Suppressor macrophage treated with lipopolysaccharide for 1 hour (primary cell): ENCODE data around the gene PGM3.
A peak's percentile ranks its signal among the peaks of the same experiment; 100 is the strongest.
"Not testable (repeated sequence)": the region's sequence is repeated elsewhere in the genome, so short reads cannot be mapped to it uniquely, and the experiment has no call there.

Source experiments
- DNase-seq, 3 donors: peaks; one replicate each; pipeline ENCODE4 v3.0.0-alpha.2; 2020 to 2022

PGM3 gene

GRCh38 chr6:83192871-83193746 lies at the start of gene PGM3, which contains the start of gene RWDD2A:
Gene PGM3, minus strand, starts transcription at chr6:83193265. Its CDS starts 2,253 bp downstream, at chr6:83191012.
Gene RWDD2A, plus strand, starts transcription at chr6:83193357. Its CDS starts 1,095 bp downstream, at chr6:83194452.
- peak; percentile 88 to 95 (median 93) for DNase-seq

- DNase-seq: no peak
These were observed 38.1 kb upstream of the PGM3 start for GRCh38 chr6:83231146-83231545.

GRCh38 chr6:83226517-83226916 lies 33.5 kb upstream of the PGM3 start:
- no peak for DNase-seq

GRCh38 chr6:83221889-83222479 lies 28.9 kb upstream of the PGM3 start:
- DNase-seq: peak; percentile 27 to 54 (median 49)

- DNase-seq: no peak
These were observed 28.2 kb upstream of the PGM3 start for GRCh38 chr6:83221276-83221675.

- DNase-seq: no peak
These were observed 27.1 kb upstream of the PGM3 start for GRCh38 chr6:83220121-83220520.

- DNase-seq: no peak
These were observed 25.6 kb upstream of the PGM3 start for GRCh38 chr6:83218646-83219045.

- no peak for DNase-seq
These were observed 23.7 kb upstream of the PGM3 start for GRCh38 chr6:83216806-83217205.

GRCh38 chr6:83215131-83216047 lies 22.3 kb upstream of the PGM3 start:
- DNase-seq: peak; percentile 66 to 70 (median 69)

- DNase-seq: no peak
These were observed 9.0 kb upstream of the PGM3 start for GRCh38 chr6:83202031-83202430.

- DNase-seq: peak; percentile 34 to 41 (median 41)
These were observed 6.8 kb upstream of the PGM3 start for GRCh38 chr6:83199863-83200225.

- DNase-seq: peak; percentile 31 to 47 (median 45)
These were observed 6.3 kb upstream of the PGM3 start for GRCh38 chr6:83199173-83199862.

- no peak for DNase-seq
These were observed 5.6 kb upstream of the PGM3 start for GRCh38 chr6:83198486-83199172.

- DNase-seq: peak; percentile 31 to 55 (median 36)
These were observed 892 bp upstream of the PGM3 start for GRCh38 chr6:83193747-83194566.

GRCh38 chr6:83192456-83192855 lies 609 bp downstream of the PGM3 start:
- peak in 2 of 3 donors; percentile 21 to 41 for DNase-seq

- not testable (repeated sequence) for DNase-seq
These were observed 1.1 kb downstream of the PGM3 start for GRCh38 chr6:83191974-83192373.

GRCh38 chr6:83190626-83191025 lies 2.4 kb downstream of the PGM3 start:
- no peak for DNase-seq

- no peak for DNase-seq
These were observed 4.6 kb downstream of the PGM3 start for GRCh38 chr6:83188501-83188900.

GRCh38 chr6:83185096-83185495 lies 8.0 kb downstream of the PGM3 start:
- no peak for DNase-seq

GRCh38 chr6:83183082-83183828 lies 9.8 kb downstream of the PGM3 start:
- peak; percentile 10 to 22 (median 20) for DNase-seq
